Spleen (tissue), 11 donors: Measurements from ENCODE around the gene POLR2B. TPM values are rescaled to one million over a fixed set of nuclear protein-coding genes. Genes with fewer than 3 reads are reported as not detected.
A peak's percentile ranks its signal among the peaks of the same experiment; 100 is the strongest.

ENCODE experiments used
- DNase-seq: peaks from one replicate; pipeline ENCODE4 v3.0.0-alpha.2; 2020
- H3K27ac ChIP-seq, 8 donors: fragments of 200-600 bp; sonication (generic) in 7 of 8; 1 replicate in 4 of 8; 2 replicates in 4 of 8; pipeline versions ENCODE4 v1.5.0 to v1.8.0; 2016 to 2021; ENCODE audit warnings: inconsistent platforms in 4 of 8, mild to moderate bottlenecking in 4 of 8, moderate library complexity in 1 of 8
- H3K27me3 ChIP-seq, 7 donors: fragments of 200-600 bp; sonication (generic) in 6 of 7; replicated peaks in 1 of 7; 1 replicate in 4 of 7; 2 replicates in 3 of 7; pipeline versions ENCODE4 v1.5.0 to v1.8.0; 2016 to 2021; ENCODE audit warnings: inconsistent platforms in 3 of 7, mild to moderate bottlenecking in 1 of 7
- H3K36me3 ChIP-seq, 6 donors: fragments of 200-600 bp; sonication (generic) in 5 of 6; 1 replicate in 4 of 6; 2 replicates in 2 of 6; pipeline versions ENCODE4 v1.5.0 to v1.8.0; 2016 to 2021; ENCODE audit warnings: inconsistent platforms in 2 of 6
- H3K4me1 ChIP-seq, 6 donors: fragments of 200-600 bp; sonication (generic) in 5 of 6; 1 replicate in 3 of 6; 2 replicates in 3 of 6; pipeline versions ENCODE4 v1.5.0 to v1.8.0; 2016 to 2021; ENCODE audit warnings: inconsistent platforms in 3 of 6
- H3K4me3 ChIP-seq, 8 donors: fragments of 200-600 bp; sonication (generic) in 7 of 8; 1 replicate in 4 of 8; 2 replicates in 4 of 8; pipeline versions ENCODE4 v1.5.0 to v1.8.0; 2016 to 2021; ENCODE audit warnings: inconsistent platforms in 4 of 8, mild to moderate bottlenecking in 4 of 8, moderate library complexity in 2 of 8
- H3K9me3 ChIP-seq, 8 donors: fragments of 200-600 bp; sonication (generic) in 7 of 8; 1 replicate in 4 of 8; 2 replicates in 4 of 8; pipeline versions ENCODE4 v1.5.0 to v1.8.0; 2016 to 2021; ENCODE audit warnings: inconsistent platforms in 4 of 8
- POLR2A ChIP-seq, 3 donors: fragments of 450-650 bp; IDR thresholded peaks; one replicate each; pipeline ENCODE4 v1.5.1; 2017; ENCODE audit warnings: antibody characterized with exemption in 3 of 3, mild to moderate bottlenecking in 1 of 3
- POLR2AphosphoS5 ChIP-seq, 3 donors: sonication (generic); formaldehyde crosslinking; IDR thresholded peaks; one replicate each; pipeline ENCODE4 v1.5.1; 2017; ENCODE audit warnings: antibody characterized with exemption in 3 of 3
- WGBS, 5 donors: extraction: QIAGEN DNeasy Blood & Tissue Kit in 3 of 5; methylation state at CpG; one replicate each; pipeline versions ENCODE4 v1.1.5 to v1.1.7; 2013 to 2018; 5-methylcytosine and 5-hydroxymethylcytosine counted together
- intact Hi-C: fragments of 100-400 bp; cut with DNase I; formaldehyde crosslinking; loops from one replicate; pipeline ENCODE4 v1.15.0; 2023; ENCODE audit warnings: low total_unique reads
- polyA plus RNA-seq, 3 donors: library from polyadenylated mRNA; stranded (reverse); fragments of 200-250 nt; gene quantifications; one replicate each; pipeline ENCODE4 v1.2.1, GENCODE V29; 2013
- total RNA-seq, 7 donors: library from RNA; depleted of rRNA in 3 of 7; stranded (reverse); fragments of >200 nt in 3 of 7; fragmentation: NEBNext Ultra II Directional in 4 of 7; extraction: Animal tissue kit (Norgen Biotek cat#: 25700) in 4 of 7; gene quantifications; one replicate each; pipeline versions ENCODE4 v1.1.0 to v1.2.1, GENCODE V29; 2016 to 2021
- TF ChIP-seq, protein P1 (sequence below), 11 experiments: fragments of 200-600 bp in 7 of 11; fragments of 450-650 bp in 4 of 11; sonication (generic) in 4 of 11; IDR thresholded peaks in 8 of 11; conservative IDR thresholded peaks in 3 of 11; 1 replicate in 7 of 11; 2 replicates in 4 of 11; pipeline versions ENCODE4 v1.4.0 to v1.8.0; 2016 to 2021; ENCODE audit warnings: antibody characterized with exemption in 11 of 11, inconsistent platforms in 4 of 11, mild to moderate bottlenecking in 1 of 11
- donor health status: healthy with polysubstance abuse.
- donor health status: DM: no; HTN: no; CAD: no; lungs with moderate emphysema.
- donor health status: DM: no; HTN: no; CAD: no.
- donor health status: Bipolar disorder and iron deficiency.
- donor health status: healthy.
- donor health status: DM: no; HTN: no; CAD: no.
- donor health status: DM: yes; HTN: yes; CAD: no.

Gene POLR2B
- total and polyA plus RNA-seq, 10 donors: 27.4 to 119 (median 94.4) TPM

DNA sequence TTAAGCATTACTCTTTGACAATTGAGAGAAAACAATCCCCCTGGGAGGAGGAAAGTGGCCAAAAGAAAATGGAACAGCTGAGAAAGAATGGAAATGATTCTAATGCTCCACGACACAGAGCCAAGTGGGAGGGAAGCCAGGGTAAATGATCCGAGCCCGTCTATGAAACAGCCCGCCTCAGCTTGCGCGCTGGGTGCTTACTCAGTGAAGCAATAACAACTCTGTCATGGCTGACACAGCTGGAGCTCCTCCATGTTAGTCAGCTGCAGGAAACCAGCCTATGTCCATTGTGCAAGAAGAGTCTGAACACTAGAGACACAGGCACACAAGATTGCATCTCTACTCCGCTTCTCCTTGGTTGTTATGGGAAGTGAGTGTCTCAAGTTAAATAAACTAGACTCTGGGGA is 20.6 kb upstream of the POLR2B start:
- H3K36me3 ChIP-seq: peaks cover 0 to 28% (median 25%) of the 10 kb centered on the region in 6 donors
- WGBS, 5 donors: 36 to 85% (median 62%) methylated on average over 7 of the region's 7 CpGs
- H3K9me3 ChIP-seq: no peaks in the 10 kb centered on the region
- H3K27me3 ChIP-seq: no peaks in the 10 kb centered on the region
- H3K4me3 ChIP-seq: no peak overlapping the region
- TF ChIP-seq POLR2AphosphoS5 (IDR thresholded peaks at IDR 0.05) (peak in 1 of 3 donors; percentile 66), POLR2A (IDR thresholded peaks at IDR 0.05) (no peak)
- TF ChIP-seq, protein P1, sequence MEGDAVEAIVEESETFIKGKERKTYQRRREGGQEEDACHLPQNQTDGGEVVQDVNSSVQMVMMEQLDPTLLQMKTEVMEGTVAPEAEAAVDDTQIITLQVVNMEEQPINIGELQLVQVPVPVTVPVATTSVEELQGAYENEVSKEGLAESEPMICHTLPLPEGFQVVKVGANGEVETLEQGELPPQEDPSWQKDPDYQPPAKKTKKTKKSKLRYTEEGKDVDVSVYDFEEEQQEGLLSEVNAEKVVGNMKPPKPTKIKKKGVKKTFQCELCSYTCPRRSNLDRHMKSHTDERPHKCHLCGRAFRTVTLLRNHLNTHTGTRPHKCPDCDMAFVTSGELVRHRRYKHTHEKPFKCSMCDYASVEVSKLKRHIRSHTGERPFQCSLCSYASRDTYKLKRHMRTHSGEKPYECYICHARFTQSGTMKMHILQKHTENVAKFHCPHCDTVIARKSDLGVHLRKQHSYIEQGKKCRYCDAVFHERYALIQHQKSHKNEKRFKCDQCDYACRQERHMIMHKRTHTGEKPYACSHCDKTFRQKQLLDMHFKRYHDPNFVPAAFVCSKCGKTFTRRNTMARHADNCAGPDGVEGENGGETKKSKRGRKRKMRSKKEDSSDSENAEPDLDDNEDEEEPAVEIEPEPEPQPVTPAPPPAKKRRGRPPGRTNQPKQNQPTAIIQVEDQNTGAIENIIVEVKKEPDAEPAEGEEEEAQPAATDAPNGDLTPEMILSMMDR (IDR thresholded peaks at IDR 0.05 in 8 of 11, conservative IDR thresholded peaks at IDR 0.05 in 3 of 11): no peak
- intact Hi-C loops: no loop called here
- H3K27ac ChIP-seq: peak overlapping the region in 4 of 8 donors; percentile 4 to 51 (median 44)
- DNase-seq: no peak
- H3K4me1 ChIP-seq: peaks cover 0 to 13% (median 2%) of the 10 kb centered on the region in 6 donors

DNA sequence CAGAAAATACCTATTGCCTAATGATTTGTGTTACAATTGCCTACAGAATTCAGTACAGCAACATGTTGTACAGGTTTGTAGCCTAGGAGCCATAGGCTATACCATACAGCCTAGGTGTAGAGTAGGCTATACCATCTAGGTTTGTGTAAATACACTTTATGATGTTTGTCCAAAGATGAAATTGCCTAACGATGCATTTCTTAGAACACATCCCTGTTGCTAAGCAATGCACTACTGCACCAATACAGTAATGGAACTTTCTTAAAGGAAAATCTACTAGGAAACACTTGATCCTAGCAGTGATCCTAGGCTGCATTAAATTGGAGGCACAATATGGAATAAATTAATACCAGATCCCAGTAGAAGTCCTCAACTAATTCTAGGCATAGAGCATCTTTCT is 19.6 kb upstream of the POLR2B start:
- H3K36me3 ChIP-seq: peaks cover 0 to 38% (median 34%) of the 10 kb centered on the region in 6 donors
- no peak for TF ChIP-seq POLR2AphosphoS5 (IDR thresholded peaks at IDR 0.05)
- TF ChIP-seq, protein P1 (IDR thresholded peaks at IDR 0.05 in 8 of 11, conservative IDR thresholded peaks at IDR 0.05 in 3 of 11): no peak
- no peak for TF ChIP-seq POLR2A (IDR thresholded peaks at IDR 0.05)
- no peak overlapping the region for H3K4me3 ChIP-seq
- 75 to 100% (median 82%) methylated on average over 1 of the region's 1 CpG for WGBS, 5 donors
- H3K4me1 ChIP-seq: peaks cover 0 to 13% (median 2%) of the 10 kb centered on the region in 6 donors
- intact Hi-C loops: no loop called here
- DNase-seq: no peak
- no peaks in the 10 kb centered on the region for H3K27me3 ChIP-seq
- H3K9me3 ChIP-seq: no peaks in the 10 kb centered on the region
- H3K27ac ChIP-seq: no peak overlapping the region

DNA sequence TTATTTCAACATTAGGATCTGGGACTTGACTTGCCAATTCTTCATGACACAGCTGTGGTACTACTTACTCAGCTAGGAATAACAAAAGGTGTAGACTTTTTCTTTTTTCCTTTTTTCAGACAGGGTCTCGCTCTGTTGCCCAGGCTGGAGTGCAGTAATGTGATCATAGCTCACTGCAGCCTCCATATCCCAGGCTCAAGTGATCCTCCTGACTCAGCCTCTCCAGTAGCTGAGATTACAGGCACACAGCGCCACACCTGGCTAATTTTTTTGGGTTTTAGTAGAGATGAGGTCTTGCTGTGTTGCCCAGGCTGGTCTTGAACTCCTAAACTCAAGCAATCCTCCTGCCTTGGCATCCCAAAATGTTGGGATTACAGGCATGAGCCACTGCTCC is 17.6 kb upstream of the POLR2B start:
- WGBS, 5 donors: 96 to 100% (median 98%) methylated on average over 2 of the region's 2 CpGs

DNA sequence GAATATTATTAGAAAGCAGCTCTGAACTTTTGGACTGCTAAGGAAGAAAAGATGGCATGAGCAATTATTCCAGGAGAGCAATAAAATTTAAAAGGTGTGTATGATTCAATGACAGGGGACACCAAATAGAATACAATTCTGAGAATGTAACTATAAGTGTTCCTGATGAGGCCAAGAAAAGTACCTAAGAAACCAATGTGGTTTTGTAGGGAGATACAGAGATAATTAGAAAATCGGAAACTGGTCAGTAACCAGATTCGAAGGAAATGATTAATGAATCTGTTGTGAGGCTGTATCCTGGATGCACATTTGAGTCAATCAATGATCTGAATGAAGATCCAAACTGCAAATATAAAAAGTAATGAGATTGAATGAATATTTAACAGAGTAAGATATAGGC is 7.3 kb upstream of the POLR2B start:
- Histone ChIP-seq H3K4me1 (peaks cover 13 to 34% (median 24%) of the 10 kb centered on the region in 6 donors), H3K4me3 (no peak overlapping the region), H3K36me3 (peaks cover 0 to 84% (median 70%) of the 10 kb centered on the region in 6 donors), H3K27me3 (no peaks in the 10 kb centered on the region), H3K27ac (no peak overlapping the region), H3K9me3 (peaks cover 0 to 16% (median 9%) of the 10 kb centered on the region in 8 donors)
- WGBS, 5 donors: 89 to 94% (median 91%) methylated on average over 2 of the region's 2 CpGs
- intact Hi-C loops: no loop called here
- no peak for DNase-seq
- TF ChIP-seq POLR2A (IDR thresholded peaks at IDR 0.05): no peak
- TF ChIP-seq, protein P1 (IDR thresholded peaks at IDR 0.05 in 8 of 11, conservative IDR thresholded peaks at IDR 0.05 in 3 of 11): no peak
- TF ChIP-seq POLR2AphosphoS5 (IDR thresholded peaks at IDR 0.05): no peak

More for the DNA sequence above, 17.6 kb upstream of the POLR2B start:
- DNase-seq: no peak
- Histone ChIP-seq H3K4me1 (peaks cover 0 to 13% (median 2%) of the 10 kb centered on the region in 6 donors), H3K27ac (no peak overlapping the region), H3K36me3 (peaks cover 0 to 58% (median 53%) of the 10 kb centered on the region in 6 donors), H3K27me3 (no peaks in the 10 kb centered on the region), H3K4me3 (no peak overlapping the region), H3K9me3 (no peaks in the 10 kb centered on the region)
- no peak for TF ChIP-seq POLR2A (IDR thresholded peaks at IDR 0.05)
- TF ChIP-seq, protein P1 (IDR thresholded peaks at IDR 0.05 in 8 of 11, conservative IDR thresholded peaks at IDR 0.05 in 3 of 11): no peak
- no peak for TF ChIP-seq POLR2AphosphoS5 (IDR thresholded peaks at IDR 0.05)
- intact Hi-C loops: no loop called here
